K562 (cell line): ENCODE results near the gene ZNF85. TPM values are rescaled to one million over a fixed set of nuclear protein-coding genes. Genes with fewer than 3 reads are reported as not detected.
"Not testable (repeated sequence)": the region's sequence is repeated elsewhere in the genome, so short reads cannot be mapped to it uniquely, and the experiment has no call there.

ENCODE experiments used
- ATAC-seq: fragments of 200-7000 bp; cut with Tn5 transposase; 3 replicates; pipeline ENCODE4 v1.9.1; 2020; ENCODE audit warnings: moderate library complexity
- BruUV-seq: library from RNA; stranded (reverse); fragments of 400-500 nt; replicated peaks from 2 replicates; lab custom pipeline; 2021; lab: Mats Ljungman, UMichigan
- CTCF ChIA-PET: fragments of 300-600 bp; formaldehyde crosslinking; extraction: SDS; loops from one replicate; lab custom pipeline; 2021; ENCODE audit warnings: low intra/inter-chr PET ratio; lab: Yijun Ruan, JAX
- POLR2A ChIA-PET: fragments of 300-600, 350-650 bp; sonication (Branson Sonifier 250); formaldehyde crosslinking; extraction: SDS; loops from one replicate; lab custom pipeline; 2021; ENCODE audit warnings: antibody characterized with exemption, inconsistent platforms; lab: Yijun Ruan, JAX
- DNase-seq, 4 experiments: peaks; one replicate each; pipeline versions ENCODE4 v3.0.0 to v3.0.0-alpha.2; 2011 to 2018; ENCODE audit warnings: low spot score in 3 of 4, mixed read lengths in 3 of 4; ENCODE audit errors: extremely low read depth in 1 of 4
- FAIRE-seq: peaks from 2 replicates; lab custom pipeline; 2011; peaks lifted over from hg19 to GRCh38; lab: Jason Lieb, UNC
- H2AFZ ChIP-seq: 2 replicates; pipeline ENCODE4 v1.6.0; 2011; ENCODE audit warnings: low read depth, low read length, control low read depth, inconsistent platforms
- H3K27ac ChIP-seq: fragments of 200-600 bp; 3 replicates; pipeline ENCODE4 v1.8.0; 2011; ENCODE audit warnings: low read depth, mild to moderate bottlenecking, control low read depth, inconsistent platforms, low read length, moderate library complexity, mixed read lengths; ENCODE audit errors: extremely low read depth
- H3K27me3 ChIP-seq, 2 experiments: fragments of 300-600 bp in 1 of 2; 2 replicates in 1 of 2; 3 replicates in 1 of 2; pipeline versions ENCODE4 v1.6.0 to v1.8.0; 2011; ENCODE audit warnings: inconsistent platforms in 2 of 2, low read length in 2 of 2, mild to moderate bottlenecking in 1 of 2, mixed read lengths in 1 of 2, moderate library complexity in 1 of 2; ENCODE audit not compliant: control insufficient read depth in 2 of 2, insufficient read depth in 2 of 2
- H3K36me3 ChIP-seq: fragments of 300-600 bp; 3 replicates; pipeline ENCODE4 v1.8.0; 2011; ENCODE audit warnings: mild to moderate bottlenecking, low read length, inconsistent platforms; ENCODE audit not compliant: control insufficient read depth, insufficient read depth
- H3K4me1 ChIP-seq, 2 experiments: fragments of 200-600 bp in 1 of 2; replicated peaks in 1 of 2; 2 replicates in 1 of 2; 3 replicates in 1 of 2; pipeline versions ENCODE4 v1.5.1 to v1.8.0; 2011; ENCODE audit warnings: inconsistent platforms in 2 of 2, low read length in 2 of 2, mild to moderate bottlenecking in 1 of 2, mixed read lengths in 1 of 2, moderate library complexity in 1 of 2; ENCODE audit not compliant: control insufficient read depth in 2 of 2, insufficient read depth in 2 of 2
- H3K4me2 ChIP-seq: 2 replicates; pipeline ENCODE4 v1.6.1; 2011; ENCODE audit warnings: low read length, control low read depth, inconsistent platforms, mixed read lengths; ENCODE audit not compliant: insufficient read depth
- H3K4me3 ChIP-seq: fragments of 200-600 bp; sonication (generic), shearing (Covaris generic); 2 replicates; pipeline ENCODE4 v1.5.1; 2016; ENCODE audit warnings: control low read depth, inconsistent platforms
- H3K79me2 ChIP-seq: fragments of 200-600 bp; 3 replicates; pipeline ENCODE4 v1.8.0; 2011; ENCODE audit warnings: low read length, inconsistent platforms; ENCODE audit not compliant: control insufficient read depth, insufficient read depth
- H3K9ac ChIP-seq, 2 experiments: 2 replicates each; pipeline versions ENCODE4 v1.6.0 to v1.6.1; 2011; ENCODE audit warnings: low read depth in 2 of 2, low read length in 2 of 2, control low read depth in 1 of 2, inconsistent platforms in 1 of 2, mild to moderate bottlenecking in 1 of 2, mixed read lengths in 1 of 2; ENCODE audit not compliant: insufficient read depth in 1 of 2
- H3K9me1 ChIP-seq: one replicate; pipeline ENCODE4 v1.6.0; 2011; ENCODE audit warnings: inconsistent platforms, mild to moderate bottlenecking, low read length, moderate library complexity; ENCODE audit not compliant: control insufficient read depth, insufficient read depth
- H3K9me3 ChIP-seq: replicated peaks from 2 replicates; pipeline ENCODE4 v1.5.1; 2011; ENCODE audit warnings: low read depth, low read length, inconsistent platforms; ENCODE audit not compliant: control insufficient read depth, insufficient read depth
- H4K20me1 ChIP-seq: replicated peaks from 2 replicates; pipeline ENCODE4 v1.6.1; 2011; ENCODE audit warnings: low read length, inconsistent platforms, mixed read lengths; ENCODE audit not compliant: control insufficient read depth, insufficient read depth
- BDP1 ChIP-seq: IDR thresholded peaks from 3 replicates; pipeline ENCODE4 v1.6.1; 2011; ENCODE audit not compliant: insufficient read length, insufficient read depth
- CHD2 ChIP-seq: IDR thresholded peaks from 2 replicates; pipeline ENCODE4 v1.6.1; 2011; ENCODE audit warnings: low read depth, low read length
- ETV5 ChIP-seq: sonication (generic); formaldehyde crosslinking; IDR thresholded peaks from 2 replicates; pipeline ENCODE4 v1.4.0; 2020; ENCODE audit warnings: low read depth, mild to moderate bottlenecking, missing genetic modification reagents
- GTF2F1 ChIP-seq: IDR thresholded peaks from 2 replicates; pipeline ENCODE4 v1.6.1; 2011; ENCODE audit warnings: low read depth, low read length, improper control_type of control experiment
- HMBOX1 ChIP-seq: sonication (generic); IDR thresholded peaks from 2 replicates; pipeline ENCODE4 v1.6.1; 2016
- POLR2H ChIP-seq: IDR thresholded peaks from 2 replicates; pipeline ENCODE4 v1.6.1; 2016; ENCODE audit warnings: missing genetic modification characterization, low read depth, mild to moderate bottlenecking, control low read depth, missing compliant biosample characterization, moderate library complexity
- PYGO2 ChIP-seq: fragments of 450-650 bp; IDR thresholded peaks from 2 replicates; pipeline ENCODE4 v1.6.1; 2016; ENCODE audit warnings: mild to moderate bottlenecking, missing genetic modification characterization, moderate library complexity, missing compliant biosample characterization
- RBM17 ChIP-seq: fragments of 200-400 bp; formaldehyde crosslinking; IDR thresholded peaks from 2 replicates; pipeline ENCODE4 v1.6.1; 2017; ENCODE audit warnings: low read depth, mild to moderate bottlenecking, low read length, borderline replicate concordance
- ZBTB8A ChIP-seq: fragments of 450-650 bp; IDR thresholded peaks from 2 replicates; pipeline ENCODE4 v1.6.1; 2018; ENCODE audit warnings: mild to moderate bottlenecking, moderate library complexity; ENCODE audit not compliant: partially characterized antibody
- ZNF561 ChIP-seq: fragments of 450-650 bp; formaldehyde crosslinking; conservative IDR thresholded peaks from 2 replicates; pipeline ENCODE4 v1.4.0; 2020; ENCODE audit warnings: mild to moderate bottlenecking, moderate library complexity
- ZNF77 ChIP-seq: fragments of 250-450 bp; sonication (Bioruptor Pico); IDR thresholded peaks from 2 replicates; pipeline ENCODE4 v1.5.0; 2020
- WGBS: fragments of 100-300 bp; shearing (Covaris generic); methylation state at CpG from one replicate; pipeline ENCODE4 v1.1.6; 2016; ENCODE audit warnings: low coverage, mixed read lengths; ENCODE audit not compliant: insufficient coverage; ENCODE audit errors: missing lambda C conversion rate; 5-methylcytosine and 5-hydroxymethylcytosine counted together
- in situ Hi-C: fragments of 300-500 bp; cut with MboI; formaldehyde crosslinking; loops from 4 replicates; pipeline ENCODE4 v1.15.0; 2018; ENCODE audit warnings: inconsistent platforms, mixed read lengths
- intact Hi-C: fragments of 100-400 bp; cut with micrococcal nuclease; formaldehyde crosslinking; loops from 2 replicates; pipeline ENCODE4 v1.14.2; 2022
- polyA plus RNA-seq, 8 experiments: library from polyadenylated mRNA; depleted of rRNA in 4 of 8; stranded (reverse) in 5 of 8; unstranded in 3 of 8; fragments of >200 nt; fragmentation: Nextera tagmentation in 2 of 8; fragmentation: Illumina TruSeq in 1 of 8; extraction: Ambion mirVana in 2 of 8; extraction: Trizol in 1 of 8; gene quantifications; 2 replicates each; pipeline versions ENCODE4 v1.2.1 to v1.2.3, GENCODE V29; 2011 to 2014; ENCODE audit warnings: inconsistent platforms in 1 of 8, missing spikeins in 1 of 8
- total RNA-seq, 7 experiments: library from RNA; depleted of rRNA in 6 of 7; stranded (reverse); fragments of >200 nt in 6 of 7; fragmentation: Illumina TruSeq in 2 of 7; extraction: Trizol in 2 of 7; gene quantifications; 2 replicates each; pipeline versions ENCODE4 v1.2.1 to v1.2.3, GENCODE V29; 2011 to 2021; ENCODE audit warnings: low replicate concordance in 1 of 7
- TF ChIP-seq, protein P1 (sequence below): sonication (generic); formaldehyde crosslinking; IDR thresholded peaks from 2 replicates; pipeline ENCODE4 v1.8.1; 2023; ENCODE audit warnings: mild to moderate bottlenecking, missing genetic modification reagents
- TF ChIP-seq, protein P2 (sequence below): sonication (generic); formaldehyde crosslinking; IDR thresholded peaks from 2 replicates; pipeline ENCODE4 v1.8.1; 2023; ENCODE audit warnings: mild to moderate bottlenecking, missing genetic modification reagents, moderate library complexity

ZNF85 gene
- total and polyA plus RNA-seq, 9 of the 15 experiments (the other 6 are each of a cell fraction or from before 2014, with no cell fraction given), result 0.41 to 1.7 (median 0.92) TPM

DNA sequence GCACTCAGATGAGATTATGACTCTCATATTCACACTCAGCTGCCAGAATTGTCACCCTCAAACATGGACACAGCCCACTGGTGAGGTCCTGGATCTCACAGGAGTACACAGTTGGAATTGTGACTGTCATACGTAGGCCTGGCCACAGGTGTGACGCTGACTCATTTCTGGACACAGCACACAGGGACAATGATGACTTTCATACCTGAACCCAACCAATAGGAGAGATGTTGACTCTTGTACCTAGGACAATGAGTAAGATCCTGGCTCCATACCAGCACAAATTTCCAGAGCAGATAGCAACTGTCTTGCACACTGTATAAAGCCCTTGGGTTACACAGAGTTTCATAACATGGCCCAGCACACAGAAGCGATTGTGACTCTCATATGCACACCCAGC lies 46.4 kb downstream of the ZNF85 start (continued):
- TF ChIP-seq ETV5 (CRISPR knock-in tag), result no peak
- TF ChIP-seq HMBOX1, result no peak
- TF ChIP-seq RBM17, result no peak

DNA sequence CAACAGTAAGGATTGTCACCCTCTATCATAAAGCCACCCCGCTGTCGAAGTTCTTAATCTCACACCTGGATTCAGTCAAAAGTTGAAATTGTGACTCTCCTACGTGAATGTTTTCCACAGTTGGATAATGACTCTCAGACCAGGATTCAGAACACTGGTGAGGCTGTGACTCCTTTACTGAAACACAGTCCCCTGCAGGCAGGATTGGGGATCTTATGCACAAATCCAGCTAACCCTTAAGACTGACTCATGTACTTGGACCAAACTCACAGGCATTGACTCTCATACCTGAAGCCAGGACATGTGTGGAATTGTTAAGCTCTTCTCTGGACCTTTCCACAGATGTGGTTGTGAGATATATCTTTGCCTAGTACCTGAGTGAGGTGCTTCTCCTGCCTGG lies 46.8 kb downstream of the ZNF85 start:
- Histone ChIP-seq H3K79me2 (no peaks in the 10 kb centered on the region), H3K36me3 (no peaks in the 10 kb centered on the region), H2AFZ (no peak overlapping the region), H3K27ac (no peak overlapping the region), H3K9me1 (no peaks in the 10 kb centered on the region), H3K4me3 (no peak overlapping the region), H3K4me1 (no peaks in the 10 kb centered on the region), H3K9me3 (no peaks in the 10 kb centered on the region; the same call in 1 of the 2 replicates), H3K4me2 (no peak overlapping the region), H4K20me1 (no peaks in the 10 kb centered on the region), H3K27me3 (no peaks in the 10 kb centered on the region), H3K9ac (no peak overlapping the region)
- no TSS peak for BruUV-seq
- no peak for DNase-seq
- 3% methylated on average over 3 of the region's 3 CpGs for WGBS
- no peak for FAIRE-seq
- in situ Hi-C loops, result no loop called here
- intact Hi-C loops, result no loop called here
- ChIA-PET POLR2A (no interaction called here), CTCF (no interaction called here)
- ATAC-seq, result no peak
- TF ChIP-seq, protein P1, sequence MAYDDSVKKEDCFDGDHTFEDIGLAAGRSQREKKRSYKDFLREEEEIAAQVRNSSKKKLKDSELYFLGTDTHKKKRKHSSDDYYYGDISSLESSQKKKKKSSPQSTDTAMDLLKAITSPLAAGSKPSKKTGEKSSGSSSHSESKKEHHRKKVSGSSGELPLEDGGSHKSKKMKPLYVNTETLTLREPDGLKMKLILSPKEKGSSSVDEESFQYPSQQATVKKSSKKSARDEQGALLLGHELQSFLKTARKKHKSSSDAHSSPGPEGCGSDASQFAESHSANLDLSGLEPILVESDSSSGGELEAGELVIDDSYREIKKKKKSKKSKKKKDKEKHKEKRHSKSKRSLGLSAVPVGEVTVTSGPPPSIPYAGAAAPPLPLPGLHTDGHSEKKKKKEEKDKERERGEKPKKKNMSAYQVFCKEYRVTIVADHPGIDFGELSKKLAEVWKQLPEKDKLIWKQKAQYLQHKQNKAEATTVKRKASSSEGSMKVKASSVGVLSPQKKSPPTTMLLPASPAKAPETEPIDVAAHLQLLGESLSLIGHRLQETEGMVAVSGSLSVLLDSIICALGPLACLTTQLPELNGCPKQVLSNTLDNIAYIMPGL, result no peak
- no peak for TF ChIP-seq ZNF77 (CRISPR knock-in tag)
- TF ChIP-seq PYGO2 (tag), result no peak
- TF ChIP-seq GTF2F1, result no peak
- no peak for TF ChIP-seq BDP1
- TF ChIP-seq, protein P2, sequence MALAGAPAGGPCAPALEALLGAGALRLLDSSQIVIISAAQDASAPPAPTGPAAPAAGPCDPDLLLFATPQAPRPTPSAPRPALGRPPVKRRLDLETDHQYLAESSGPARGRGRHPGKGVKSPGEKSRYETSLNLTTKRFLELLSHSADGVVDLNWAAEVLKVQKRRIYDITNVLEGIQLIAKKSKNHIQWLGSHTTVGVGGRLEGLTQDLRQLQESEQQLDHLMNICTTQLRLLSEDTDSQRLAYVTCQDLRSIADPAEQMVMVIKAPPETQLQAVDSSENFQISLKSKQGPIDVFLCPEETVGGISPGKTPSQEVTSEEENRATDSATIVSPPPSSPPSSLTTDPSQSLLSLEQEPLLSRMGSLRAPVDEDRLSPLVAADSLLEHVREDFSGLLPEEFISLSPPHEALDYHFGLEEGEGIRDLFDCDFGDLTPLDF (CRISPR knock-in tag), result no peak
- TF ChIP-seq ZBTB8A, result no peak
- no peak for TF ChIP-seq POLR2H (tag)
- TF ChIP-seq ZNF561 (CRISPR knock-in tag), result no peak
- no peak for TF ChIP-seq CHD2

- H3K27ac ChIP-seq, H3K4me3 ChIP-seq, H3K4me2 ChIP-seq, H3K36me3 ChIP-seq, FAIRE-seq, BruUV-seq, intact Hi-C loops, POLR2A ChIA-PET, CTCF ChIA-PET, H3K9ac ChIP-seq, H3K79me2 ChIP-seq, H4K20me1 ChIP-seq, H3K4me1 ChIP-seq, H3K9me3 ChIP-seq, ATAC-seq, H3K9me1 ChIP-seq, H3K27me3 ChIP-seq, in situ Hi-C loops, H2AFZ ChIP-seq, DNase-seq: not testable (repeated sequence)
- 0% methylated on average over 2 of the region's 2 CpGs for WGBS
Observed at GRCh38 chr19:20992788-20993187, 69.7 kb downstream of the ZNF85 start.
